Lung (tissue), 12 donors: Measurements from ENCODE around the gene KCNG2. TPM values are rescaled to one million over a fixed set of nuclear protein-coding genes. Genes with fewer than 3 reads are reported as not detected.

ENCODE experiments used
- ATAC-seq: fragments of 200-7000 bp; cut with Tn5 transposase; one replicate; pipeline ENCODE4 v1.9.1; 2020; ENCODE audit warnings: moderate number of reproducible peaks; ENCODE audit not compliant: insufficient read depth, low FRiP score
- DNase-seq, 3 donors: peaks; one replicate each; pipeline ENCODE4 v3.0.0-alpha.2; 2013 to 2017
- H3K27ac ChIP-seq, 2 donors: one replicate each; pipeline ENCODE4 v1.5.1; 2013; ENCODE audit warnings: mild to moderate bottlenecking in 2 of 2, moderate library complexity in 2 of 2, control low read depth in 1 of 2, inconsistent platforms in 1 of 2, low read depth in 1 of 2, low read length in 1 of 2
- H3K27me3 ChIP-seq, 3 donors: one replicate each; pipeline ENCODE4 v1.5.1; 2013; ENCODE audit warnings: low read length in 2 of 3; ENCODE audit not compliant: control insufficient read depth in 3 of 3, insufficient read depth in 3 of 3
- H3K36me3 ChIP-seq, 4 donors: one replicate each; pipeline ENCODE4 v1.5.1; 2013; ENCODE audit warnings: low read length in 4 of 4, mild to moderate bottlenecking in 1 of 4, moderate library complexity in 1 of 4; ENCODE audit not compliant: control insufficient read depth in 4 of 4, insufficient read depth in 4 of 4
- H3K4me1 ChIP-seq, 5 donors: one replicate each; pipeline ENCODE4 v1.5.1; 2013; ENCODE audit warnings: low read length in 5 of 5, mild to moderate bottlenecking in 2 of 5, moderate library complexity in 1 of 5; ENCODE audit not compliant: control insufficient read depth in 5 of 5, insufficient read depth in 5 of 5
- H3K4me3 ChIP-seq: one replicate; pipeline ENCODE4 v1.5.1; 2013; ENCODE audit warnings: mild to moderate bottlenecking, control low read depth, moderate library complexity
- H3K9ac ChIP-seq, 2 donors: one replicate each; pipeline ENCODE4 v1.5.1; 2013; ENCODE audit warnings: low read length in 2 of 2, control low read depth in 1 of 2; ENCODE audit not compliant: insufficient read depth in 1 of 2
- H3K9me3 ChIP-seq, 4 donors: one replicate each; pipeline ENCODE4 v1.5.1; 2013; ENCODE audit warnings: low read length in 3 of 4, mild to moderate bottlenecking in 1 of 4, moderate library complexity in 1 of 4; ENCODE audit not compliant: control insufficient read depth in 4 of 4, insufficient read depth in 3 of 4
- CTCF ChIP-seq: IDR thresholded peaks from 2 replicates; pipeline ENCODE4 v1.5.1; 2012; ENCODE audit warnings: mild to moderate bottlenecking; ENCODE audit errors: control extremely low read depth, extremely low read depth
- WGBS, 2 donors: extraction: QIAGEN DNeasy Blood & Tissue Kit; methylation state at CpG; one replicate each; pipeline ENCODE4 v1.1.7; 2013; 5-methylcytosine and 5-hydroxymethylcytosine counted together
- polyA plus RNA-seq, 2 donors: library from polyadenylated mRNA; stranded (reverse); fragments of 200-250 nt; gene quantifications; one replicate each; pipeline ENCODE4 v1.2.1, GENCODE V29; 2013
- total RNA-seq, 2 donors: library from RNA; depleted of rRNA in 1 of 2; stranded (reverse); fragments of >200 nt in 1 of 2; gene quantifications; one replicate each; pipeline ENCODE4 v1.2.1, GENCODE V29; 2014 to 2021
- donor health status: control.
- donor health status: control.
- donor health status: Bipolar disorder and iron deficiency.
- donor health status: healthy.
- donor health status: DM: yes; HTN: yes; CAD: no.

KCNG2 gene
- total and polyA plus RNA-seq, 4 donors, result 0.16 to 1.8 (median 1.2) TPM

DNA sequence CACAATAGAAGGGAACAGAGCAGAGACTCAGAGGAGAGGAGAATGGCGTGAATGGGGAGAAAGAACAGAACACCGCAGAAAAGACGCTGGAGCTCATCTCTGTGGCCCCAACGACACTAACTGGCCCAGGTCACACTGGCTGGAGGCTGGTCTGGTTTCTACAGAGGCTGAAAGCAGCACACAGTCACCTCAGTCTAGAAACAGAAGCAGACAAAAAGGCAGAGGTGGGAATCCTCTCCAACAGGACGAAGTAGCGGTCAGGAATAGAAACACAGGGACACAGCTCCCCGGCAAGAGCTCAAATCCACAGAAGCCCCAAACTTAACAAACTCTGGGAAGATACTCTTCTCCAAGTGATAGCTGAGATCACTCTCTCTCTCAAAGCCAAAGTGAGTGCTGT is 144.5 kb downstream of the KCNG2 start:
- no peak overlapping the region for H3K4me3 ChIP-seq
- no peak for DNase-seq
- ATAC-seq, result no peak
- peaks cover 3 to 39% (median 24%) of the 10 kb centered on the region in 4 donors for H3K36me3 ChIP-seq
- no peak for TF ChIP-seq CTCF
- peaks cover 0 to 11% (median 0%) of the 10 kb centered on the region in 5 donors for H3K4me1 ChIP-seq
- H3K9me3 ChIP-seq, result no peaks in the 10 kb centered on the region
- whole genome bisulfite sequencing, 2 donors, result 96 to 97% methylated on average over 7 of the region's 7 CpGs
- no peak overlapping the region for H3K9ac ChIP-seq
- no peak overlapping the region for H3K27ac ChIP-seq
- no peaks in the 10 kb centered on the region for H3K27me3 ChIP-seq

DNA sequence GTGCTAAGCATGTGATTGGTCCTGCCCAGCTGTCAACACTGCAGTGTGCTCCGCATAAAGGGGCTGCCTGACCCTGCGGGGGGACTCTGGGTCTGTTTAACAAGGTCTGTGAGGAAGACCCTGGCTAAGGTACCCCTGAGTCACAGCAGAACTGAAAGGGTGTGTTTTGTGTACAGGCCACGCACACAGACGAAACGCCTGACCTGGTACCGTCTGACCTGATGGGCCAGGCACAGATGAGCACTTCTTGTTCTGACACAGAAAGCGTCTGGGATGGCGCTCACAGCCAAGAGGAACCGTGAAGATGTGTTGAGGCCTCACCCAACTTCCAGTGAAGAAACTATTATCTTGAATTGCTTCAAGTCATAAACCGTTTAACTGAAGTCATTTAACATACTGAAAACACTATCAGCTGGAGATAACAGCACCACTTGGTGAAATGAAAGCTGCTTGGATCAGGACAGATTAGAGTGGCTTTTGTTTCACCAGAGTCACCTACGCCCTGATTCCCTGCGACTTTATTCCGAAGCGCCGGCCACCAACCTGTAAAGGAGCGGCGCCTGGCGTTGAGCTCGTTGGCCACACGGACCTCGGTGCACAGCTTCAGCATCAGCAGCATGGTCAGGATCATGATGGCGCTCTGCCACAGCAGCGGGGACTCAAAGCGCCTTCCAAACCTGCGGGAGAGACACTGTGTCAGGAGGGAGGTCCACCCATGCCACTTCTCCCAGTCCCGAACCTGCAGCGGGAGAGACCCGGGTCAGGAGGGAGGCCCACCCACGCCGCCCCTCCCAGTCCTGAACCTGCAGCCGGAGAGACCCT is 145.3 kb downstream of the KCNG2 start:
- DNase-seq (peak in 1 of 3 donors; percentile 10), ATAC-seq (no peak)
- 93% methylated on average over 30 to 31 of the region's 31 CpGs for WGBS, 2 donors
- Histone ChIP-seq H3K4me3 (no peak overlapping the region), H3K27ac (no peak overlapping the region), H3K9ac (no peak overlapping the region), H3K36me3 (peaks cover 3 to 39% (median 20%) of the 10 kb centered on the region in 4 donors), H3K4me1 (peaks cover 0 to 13% (median 0%) of the 10 kb centered on the region in 5 donors), H3K9me3 (no peaks in the 10 kb centered on the region), H3K27me3 (no peaks in the 10 kb centered on the region)
- no peak for TF ChIP-seq CTCF

GRCh38 chr18:79943608-79944125 is 145.9 kb downstream of the KCNG2 start:
- Histone ChIP-seq H3K27me3 (no peaks in the 10 kb centered on the region), H3K36me3 (peaks cover 3 to 36% (median 21%) of the 10 kb centered on the region in 4 donors), H3K4me1 (peaks cover 0 to 16% (median 0%) of the 10 kb centered on the region in 5 donors), H3K9ac (no peak overlapping the region), H3K4me3 (no peak overlapping the region), H3K9me3 (no peaks in the 10 kb centered on the region), H3K27ac (no peak overlapping the region)
- TF ChIP-seq CTCF, result no peak
- no peak for ATAC-seq
- DNase-seq, result no peak
- 95% methylated on average over 20 of the region's 20 CpGs for WGBS, 2 donors
